HL-60 (cell line): ENCODE results near the gene RAD18.

ENCODE experiments used
- DNase-seq, 2 experiments: peaks; one replicate each; pipeline ENCODE4 v3.0.0-alpha.2; 2010 to 2020; ENCODE audit warnings: low read depth in 1 of 2, low spot score in 1 of 2
- H3K27ac ChIP-seq: fragments of 250-450 bp; sonication (Bioruptor Pico); replicated peaks from 2 replicates; pipeline ENCODE4 v1.5.1; 2020; ENCODE audit warnings: mild to moderate bottlenecking, moderate library complexity
- H3K27me3 ChIP-seq: fragments of 250-450 bp; sonication (Bioruptor Pico); 2 replicates; pipeline ENCODE4 v1.5.1; 2021; ENCODE audit warnings: mild to moderate bottlenecking, moderate library complexity; ENCODE audit not compliant: insufficient read depth, poor library complexity, severe bottlenecking
- H3K4me3 ChIP-seq: replicated peaks from 2 replicates; pipeline ENCODE4 v1.5.1; 2011; ENCODE audit warnings: mild to moderate bottlenecking, control low read depth, low read length; ENCODE audit not compliant: insufficient read depth
- CTCF ChIP-seq: IDR thresholded peaks from one replicate; pipeline ENCODE4 v1.5.1; 2011; ENCODE audit warnings: low read length, control low read depth, inconsistent platforms; ENCODE audit not compliant: insufficient read depth
- GABPA ChIP-seq: IDR thresholded peaks from 2 replicates; pipeline ENCODE4 v1.6.1; 2012; ENCODE audit warnings: low read depth
- POLR2AphosphoS5 ChIP-seq: IDR thresholded peaks from 2 replicates; pipeline ENCODE4 v1.6.1; 2012; ENCODE audit warnings: low read depth
- REST ChIP-seq: IDR thresholded peaks from 2 replicates; pipeline ENCODE4 v1.6.1; 2012; ENCODE audit warnings: low read depth; ENCODE audit not compliant: insufficient replicate concordance
- SPI1 ChIP-seq: IDR thresholded peaks from 2 replicates; pipeline ENCODE4 v1.6.1; 2012; ENCODE audit warnings: low read depth, mild to moderate bottlenecking, borderline replicate concordance

Gene RAD18

GRCh38 chr3:8884630-8885290 is 78.5 kb downstream of the RAD18 start:
- Histone ChIP-seq H3K27me3 (no peaks in the 10 kb centered on the region), H3K4me3 (no peak overlapping the region), H3K27ac (no peak overlapping the region)
- no peak for DNase-seq
- no peak for TF ChIP-seq GABPA
- TF ChIP-seq SPI1: no peak
- TF ChIP-seq CTCF: no peak
- TF ChIP-seq REST: no peak
- no peak for TF ChIP-seq POLR2AphosphoS5

GRCh38 chr3:8882642-8883041 is 80.6 kb downstream of the RAD18 start:
- no peaks in the 10 kb centered on the region for H3K27me3 ChIP-seq
- TF ChIP-seq REST (no peak), CTCF (no peak), POLR2AphosphoS5 (no peak)
- no peak for DNase-seq
- H3K4me3 ChIP-seq: no peak overlapping the region
- H3K27ac ChIP-seq: no peak overlapping the region

GRCh38 chr3:8882171-8882593 is 81.1 kb downstream of the RAD18 start:
- H3K4me3 ChIP-seq: no peak overlapping the region
- H3K27me3 ChIP-seq: no peaks in the 10 kb centered on the region
- TF ChIP-seq POLR2AphosphoS5: no peak
- TF ChIP-seq CTCF: no peak
- no peak for TF ChIP-seq REST
- TF ChIP-seq GABPA: no peak
- no peak for TF ChIP-seq SPI1
- DNase-seq: no peak
- no peak overlapping the region for H3K27ac ChIP-seq
